NCI-H748 (cell line): Measurements from ENCODE around the gene AGBL1.

Experiments
- DNase-seq: peaks from one replicate; lab custom pipeline; 2025; ENCODE audit not compliant: unreplicated experiment; lab: John Stamatoyannopoulos, UW

AGBL1 gene

DNA sequence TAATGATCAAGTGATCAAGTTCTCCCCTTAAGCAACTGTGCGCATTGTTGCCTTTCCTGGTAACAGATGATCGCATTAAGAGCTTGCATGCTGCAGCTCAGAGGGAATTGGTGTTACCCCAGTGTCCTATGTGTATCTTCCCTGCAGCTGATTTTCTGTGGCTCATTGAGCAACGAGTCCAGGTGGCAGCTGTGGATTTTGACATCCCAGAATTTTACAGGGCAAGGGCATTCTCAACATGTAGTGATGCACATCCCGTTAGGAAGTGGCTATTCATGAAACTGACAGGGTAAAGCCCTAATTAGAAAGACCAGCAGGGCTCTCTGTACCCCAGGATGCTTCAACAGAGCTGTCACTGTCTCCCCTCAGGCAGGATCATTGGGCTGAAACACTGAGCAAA, 232.8 kb downstream of the AGBL1 start:
- no peak for DNase-seq

DNA sequence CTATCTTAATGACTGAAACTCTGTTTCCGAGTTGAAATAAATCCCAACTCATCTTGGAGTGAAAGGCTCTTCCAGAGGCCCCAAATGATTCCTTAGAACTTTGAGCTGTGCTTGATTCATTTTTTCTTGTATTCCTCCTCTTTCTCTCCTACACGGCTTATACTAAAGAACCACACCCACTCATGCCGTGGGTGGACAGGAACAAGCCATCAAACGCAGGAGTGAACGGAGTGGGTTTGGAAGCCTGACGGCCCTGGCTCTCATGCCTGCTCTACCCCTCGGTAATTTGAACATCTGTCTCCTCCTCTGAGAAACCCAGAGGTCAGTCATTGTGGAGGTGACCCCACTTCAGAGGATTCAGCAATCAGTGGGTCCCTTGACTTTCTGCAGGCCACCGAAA, 236.5 kb downstream of the AGBL1 start:
- DNase-seq: peak; percentile 0

DNA sequence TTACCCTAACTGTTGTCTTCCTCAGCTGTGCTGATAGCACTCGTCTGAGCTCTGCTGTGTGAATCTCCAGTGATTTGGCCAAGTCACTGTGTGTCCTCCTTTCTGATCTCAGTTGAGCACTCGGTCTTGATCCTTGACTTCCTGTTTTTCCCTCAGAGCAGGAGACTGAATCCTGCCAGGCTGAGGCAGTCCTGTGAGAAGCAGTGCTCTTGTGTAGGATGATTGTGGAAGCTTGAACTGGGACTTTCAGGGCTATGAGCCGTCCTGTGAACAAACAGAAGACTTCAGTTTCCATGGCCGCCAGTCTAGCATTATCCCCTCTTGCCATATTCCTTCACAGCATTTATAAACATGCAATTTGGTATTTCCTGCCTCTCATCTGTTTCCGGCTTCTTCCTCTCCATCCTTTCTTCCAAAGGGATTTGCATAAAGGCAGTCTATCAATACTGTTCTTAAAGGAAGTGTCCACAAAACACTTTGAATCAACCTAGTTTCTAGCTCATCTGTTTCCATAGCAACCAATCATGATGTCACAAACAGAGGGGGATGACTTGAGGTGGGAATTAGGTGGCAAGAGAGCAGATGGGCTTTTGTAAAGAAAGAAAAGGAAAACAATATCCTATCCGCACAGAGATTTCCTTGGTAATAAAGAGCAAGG, 237.2 kb downstream of the AGBL1 start:
- peak; percentile 72 for DNase-seq

DNA sequence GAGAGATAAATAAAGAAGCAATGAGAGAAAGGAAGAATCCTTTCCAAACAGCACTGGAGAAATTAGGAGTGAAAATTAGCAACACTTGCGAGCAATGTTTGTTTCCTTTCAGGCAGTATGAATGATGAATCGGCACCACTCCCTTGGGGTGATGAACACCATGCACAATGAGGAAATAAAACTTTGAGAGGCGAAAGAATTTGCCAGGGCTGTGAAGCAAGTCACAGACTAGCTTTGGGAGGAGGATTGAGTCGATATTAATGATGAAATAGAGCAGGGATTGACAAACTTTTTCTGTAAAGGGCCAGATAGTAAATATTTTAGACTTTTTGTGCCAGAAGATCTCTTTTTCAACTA, 237.7 kb downstream of the AGBL1 start:
- DNase-seq: no peak

DNA sequence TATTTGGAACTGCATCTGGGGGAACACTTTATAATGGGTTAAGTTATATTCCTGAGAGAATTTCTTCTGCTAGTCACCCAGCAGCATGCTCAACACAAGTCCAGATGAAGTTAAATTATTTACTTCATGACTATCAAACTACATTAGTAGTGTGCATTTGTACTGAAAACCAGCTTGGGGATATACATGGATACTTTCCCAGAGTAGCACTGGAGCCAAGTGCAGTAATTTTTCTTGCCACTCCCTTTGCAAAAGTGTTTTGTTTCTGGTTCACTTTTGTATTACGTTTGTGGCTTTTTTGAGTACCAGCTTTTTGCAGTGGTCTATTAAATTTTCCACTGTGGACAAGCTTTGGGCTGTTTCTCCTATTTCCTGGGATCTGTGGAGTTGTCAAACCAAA, 243.0 kb downstream of the AGBL1 start:
- no peak for DNase-seq

DNA sequence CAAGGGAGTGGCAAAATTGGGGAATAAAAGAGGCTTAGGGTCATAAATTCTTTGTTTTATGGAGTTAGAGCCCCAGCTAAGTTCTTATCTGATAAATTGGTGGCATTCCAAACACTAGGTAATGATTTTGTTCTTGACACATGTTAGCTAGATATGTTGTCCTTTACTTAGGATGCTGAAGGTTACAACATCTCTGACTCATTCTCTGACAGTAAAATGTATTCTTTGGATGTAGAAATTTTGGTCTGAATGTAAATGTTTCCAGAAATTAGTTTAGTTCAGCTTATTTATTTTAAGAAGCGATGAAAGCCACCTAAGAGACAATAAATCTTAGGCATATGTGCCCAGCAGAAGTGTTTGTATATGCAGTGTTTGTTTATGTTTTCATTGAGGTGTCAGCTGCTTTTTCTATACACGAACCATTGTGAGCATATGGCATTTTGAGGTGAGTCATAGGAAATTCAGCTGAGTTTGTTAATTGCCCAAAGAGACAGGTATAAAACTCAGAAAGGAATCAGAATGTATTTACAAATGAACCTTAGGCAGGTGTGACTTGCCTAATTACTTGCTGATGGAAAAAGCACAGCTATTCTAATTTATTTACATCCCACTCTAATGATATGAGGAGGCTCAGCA, 247.7 kb downstream of the AGBL1 start:
- DNase-seq: peak; percentile 74

DNA sequence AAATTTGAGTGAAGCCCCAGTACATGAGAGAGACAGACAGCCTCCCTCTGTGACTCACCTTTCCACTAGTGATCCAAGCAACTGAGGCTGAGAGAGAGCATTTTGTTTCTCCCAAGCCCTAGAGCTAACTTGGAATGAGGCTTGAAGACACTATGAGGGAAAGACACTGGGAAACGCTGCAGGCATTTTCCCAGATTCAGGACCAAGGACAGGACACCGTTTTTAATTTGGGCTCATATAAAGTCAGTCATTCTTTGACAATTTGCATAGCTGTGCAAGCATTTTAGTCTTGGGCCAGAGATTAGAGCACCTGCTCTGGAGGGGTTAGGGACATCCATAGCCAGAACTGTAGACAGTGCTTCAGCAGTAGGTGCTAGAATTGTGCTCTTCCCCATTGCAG, 249.0 kb downstream of the AGBL1 start:
- DNase-seq: no peak

DNA sequence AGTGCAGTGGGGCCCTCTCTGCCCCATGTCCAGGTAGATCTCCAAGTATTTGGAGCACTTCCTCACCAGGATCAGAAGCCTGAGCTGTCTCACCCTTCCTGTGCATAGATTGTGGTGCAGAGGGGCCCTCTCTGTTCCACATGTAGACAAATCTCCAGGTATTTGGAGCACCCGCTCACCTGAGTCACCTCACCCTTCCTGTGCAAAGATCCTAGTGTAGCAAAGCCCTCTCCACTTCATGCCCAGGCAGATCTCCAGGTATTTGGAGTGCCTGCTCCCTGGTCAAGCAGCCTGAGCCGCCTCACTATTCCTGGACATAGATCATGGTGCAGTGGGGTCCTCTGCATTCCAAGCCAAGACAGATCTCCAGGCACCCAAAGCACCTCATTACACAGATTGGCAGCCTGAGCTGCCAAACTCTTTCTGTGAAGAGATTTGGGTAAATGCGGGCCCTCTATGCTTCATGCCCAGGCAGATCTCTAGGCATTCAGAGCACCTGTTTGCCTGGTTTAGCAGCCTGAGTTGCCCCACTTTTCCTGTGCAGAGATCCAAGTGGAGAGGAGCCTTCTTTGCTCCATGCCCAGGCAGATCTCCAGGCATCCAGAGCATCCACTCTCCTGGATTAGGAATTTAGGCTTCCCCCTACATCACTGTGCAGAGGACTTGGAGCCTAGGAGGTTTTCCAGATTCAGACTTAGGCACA, 249.8 kb downstream of the AGBL1 start:
- DNase-seq: no peak

DNA sequence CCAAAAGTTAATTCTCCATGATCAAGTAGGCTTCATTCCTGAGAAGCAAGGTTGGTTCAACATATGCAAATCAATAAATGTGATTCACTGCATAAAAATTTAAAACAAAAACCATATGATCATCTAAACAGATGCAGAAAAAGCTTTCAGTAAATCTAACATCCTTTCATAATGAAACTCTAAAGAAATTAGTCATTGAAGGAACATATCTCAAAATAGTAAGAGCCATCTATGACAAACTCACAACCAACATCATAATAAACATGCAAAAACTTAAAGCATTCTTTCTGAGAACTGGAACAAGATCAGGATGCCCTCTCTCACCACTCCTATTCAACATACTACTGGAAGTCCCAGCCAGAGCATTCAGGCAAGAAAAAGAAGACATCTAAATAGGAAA, 254.1 kb downstream of the AGBL1 start:
- no peak for DNase-seq

DNA sequence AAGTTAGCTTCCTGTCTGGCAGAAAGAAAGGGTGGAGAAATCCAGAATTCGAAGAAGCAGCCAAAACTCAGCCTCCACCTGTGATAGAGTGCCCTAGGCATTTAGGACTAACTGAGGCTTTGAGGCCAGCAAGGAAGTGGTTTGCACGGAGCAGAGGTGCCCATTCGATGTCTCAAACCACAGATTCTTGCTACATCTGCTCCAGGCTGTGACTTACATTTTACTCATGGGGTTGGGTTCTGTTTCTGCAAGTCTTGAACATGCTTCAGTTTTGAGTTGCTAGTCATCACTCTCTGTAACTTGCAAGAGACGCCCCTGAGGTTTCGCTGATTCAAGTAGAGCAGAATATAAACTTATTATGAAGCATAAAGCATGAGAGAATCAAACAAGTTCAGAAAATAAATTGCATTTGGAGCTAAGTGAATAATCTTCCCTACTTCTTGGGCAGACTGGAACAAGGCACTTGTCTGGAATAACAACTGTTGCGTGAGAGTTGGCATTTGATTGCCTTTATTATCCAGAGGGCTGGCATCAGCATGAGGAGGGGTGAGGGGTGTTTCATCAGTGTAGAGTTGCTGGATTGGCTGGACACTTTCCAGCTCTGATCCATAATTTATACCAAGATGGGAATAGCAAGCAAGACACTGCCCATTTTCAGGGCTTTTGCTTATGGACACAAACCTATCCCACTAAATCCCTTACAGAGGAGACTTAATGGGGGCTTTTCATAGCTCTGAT, 256.5 kb downstream of the AGBL1 start:
- DNase-seq: no peak

DNA sequence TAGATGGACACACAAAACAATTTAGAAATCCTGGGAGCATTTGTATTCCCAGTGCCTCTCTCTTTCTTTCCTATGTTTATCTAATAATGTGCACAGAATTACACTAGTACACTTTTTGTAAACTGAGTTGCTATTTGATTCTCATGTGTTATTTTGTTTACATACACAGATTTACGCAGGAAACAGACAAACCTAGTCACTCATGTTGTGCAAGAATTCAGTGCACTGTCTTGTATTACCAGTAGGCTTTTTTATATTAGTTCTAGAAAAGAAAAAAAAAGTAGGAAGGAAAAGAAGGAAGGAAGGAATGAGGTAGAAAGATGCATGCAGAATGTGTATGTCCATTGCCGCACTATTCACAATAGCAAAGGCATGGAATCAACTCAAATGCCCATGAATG, 257.4 kb downstream of the AGBL1 start:
- DNase-seq: no peak

DNA sequence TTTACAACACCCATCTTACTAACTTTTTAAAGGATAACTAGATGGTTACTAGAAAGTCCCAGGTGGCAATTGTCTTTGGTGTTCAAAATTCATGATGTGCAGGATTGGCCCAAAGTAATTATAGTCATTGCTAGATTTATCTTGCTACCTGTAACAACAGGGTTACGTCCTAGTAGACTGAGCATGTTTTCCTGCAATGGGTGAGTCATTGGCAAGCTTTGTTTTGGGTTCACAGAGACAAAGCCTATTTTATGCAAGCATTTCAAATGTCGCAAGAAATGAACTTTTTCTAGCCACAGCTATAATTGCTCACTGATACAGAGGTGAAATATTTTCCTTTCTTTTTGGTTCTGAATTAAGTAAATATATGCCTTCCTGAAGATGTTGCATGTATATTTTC, 267.6 kb downstream of the AGBL1 start:
- no peak for DNase-seq

DNA sequence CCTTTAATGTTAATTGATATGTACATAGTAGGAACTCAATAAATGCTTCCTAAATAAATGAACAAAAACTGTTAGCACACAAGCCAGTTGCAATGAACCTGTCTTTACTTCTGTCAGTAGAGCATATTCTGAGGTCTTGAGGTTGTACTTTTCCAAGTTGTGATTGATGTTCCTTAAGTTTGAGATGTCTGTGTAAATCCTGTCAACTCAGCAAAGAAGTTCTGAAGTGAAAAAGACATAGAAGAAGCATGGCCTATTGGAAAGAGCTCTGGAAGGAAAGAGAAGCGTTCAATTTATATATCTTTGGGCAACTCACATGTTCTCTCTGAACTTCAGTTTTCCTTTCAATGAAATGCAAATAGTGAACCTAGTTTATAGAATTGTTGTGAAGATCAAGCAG, 269.9 kb downstream of the AGBL1 start:
- DNase-seq: no peak

DNA sequence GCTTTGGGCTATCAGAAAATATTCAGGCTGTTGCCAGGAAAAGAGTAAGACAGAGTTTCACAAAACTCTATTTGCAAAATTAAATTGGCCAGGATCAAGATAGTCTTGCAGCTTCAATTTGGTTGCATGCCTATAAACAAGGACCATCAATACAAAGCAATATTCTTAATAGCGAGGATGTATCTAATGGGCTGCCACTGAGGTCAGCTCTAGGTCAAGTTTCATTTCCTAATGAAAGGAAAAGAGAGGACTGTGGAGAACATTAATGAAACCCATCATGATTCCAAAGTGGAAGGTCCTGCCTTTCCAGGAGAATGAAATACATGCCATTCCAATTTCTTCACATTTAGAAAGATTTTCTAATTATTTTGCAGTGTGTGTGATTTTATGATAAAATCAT, 273.5 kb downstream of the AGBL1 start:
- DNase-seq: no peak

DNA sequence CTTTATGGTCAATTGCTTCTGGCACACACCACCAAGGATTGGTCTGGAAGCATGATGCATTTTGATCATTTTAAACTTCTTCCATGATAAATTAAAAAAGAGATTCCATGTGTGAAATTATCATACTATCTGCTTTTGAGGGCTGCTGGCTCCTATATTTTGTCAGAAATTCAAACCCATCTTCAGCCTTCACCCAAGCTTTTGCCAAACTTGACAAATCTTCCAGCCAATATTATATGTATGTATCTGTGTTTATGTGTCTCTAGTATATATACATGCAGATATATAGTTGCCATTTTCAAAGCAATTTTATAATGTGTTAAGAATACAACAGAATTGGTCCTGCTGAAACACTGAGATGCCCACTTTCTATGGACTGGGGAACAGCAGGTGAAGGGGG, 275.7 kb downstream of the AGBL1 start:
- DNase-seq: no peak

DNA sequence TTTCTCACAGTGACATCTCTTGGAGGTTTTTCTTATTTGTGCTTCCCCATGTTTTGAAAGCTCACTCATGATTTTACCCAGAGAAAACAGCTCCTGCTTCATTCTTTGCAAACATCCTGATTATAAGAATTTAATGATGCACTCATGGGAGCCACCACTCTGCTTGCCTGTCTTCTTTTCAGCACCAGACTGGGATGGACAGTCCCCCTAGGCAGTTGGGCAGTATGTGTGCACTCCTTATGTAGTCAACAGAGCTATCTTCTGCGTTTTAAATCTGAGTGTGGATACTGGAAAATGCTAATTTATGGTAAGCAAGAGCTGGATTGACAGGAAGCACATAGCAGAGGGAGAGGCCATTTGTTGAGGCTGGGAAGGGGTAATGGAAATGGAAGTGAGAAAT, 276.1 kb downstream of the AGBL1 start:
- DNase-seq: no peak

DNA sequence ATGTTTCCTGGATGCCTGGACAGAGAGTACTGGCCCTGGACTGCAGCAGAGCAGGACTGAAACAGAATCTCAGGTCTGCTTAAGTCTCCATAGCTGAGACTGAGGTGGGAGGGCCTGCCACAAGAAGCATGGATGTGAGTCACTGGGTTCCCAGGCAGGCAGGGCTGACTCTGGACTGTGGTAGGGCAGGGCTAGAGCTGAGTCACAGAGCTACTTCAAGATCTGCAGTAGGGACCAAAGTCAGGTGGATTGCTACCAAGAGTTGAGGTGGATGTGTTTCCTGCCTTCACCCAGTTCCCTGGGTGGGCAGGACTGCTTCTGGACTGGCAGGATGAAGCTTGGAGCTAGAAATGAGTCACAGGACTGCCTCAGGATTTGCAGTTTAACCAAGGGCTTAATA, 282.9 kb downstream of the AGBL1 start:
- DNase-seq: no peak

DNA sequence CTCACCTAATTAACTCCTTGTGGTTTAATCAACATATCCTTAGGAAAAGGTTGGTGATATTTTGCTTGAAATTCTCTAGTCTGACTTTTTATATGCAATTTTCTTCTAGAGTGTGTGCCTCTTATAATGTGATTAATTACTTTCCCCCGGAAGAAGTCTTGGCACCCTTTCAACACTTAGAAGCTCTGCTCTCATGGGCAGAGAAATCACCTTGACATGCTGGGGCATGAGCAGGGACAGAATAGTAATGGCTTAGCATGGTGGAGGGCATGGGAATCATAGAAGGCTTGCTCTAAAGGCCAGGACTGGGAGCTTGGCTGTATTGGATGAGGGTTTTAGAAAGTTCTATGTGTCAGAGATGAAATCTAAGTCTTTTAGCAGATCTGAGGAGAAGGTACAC, 293.5 kb downstream of the AGBL1 start:
- DNase-seq: peak; percentile 3

DNA sequence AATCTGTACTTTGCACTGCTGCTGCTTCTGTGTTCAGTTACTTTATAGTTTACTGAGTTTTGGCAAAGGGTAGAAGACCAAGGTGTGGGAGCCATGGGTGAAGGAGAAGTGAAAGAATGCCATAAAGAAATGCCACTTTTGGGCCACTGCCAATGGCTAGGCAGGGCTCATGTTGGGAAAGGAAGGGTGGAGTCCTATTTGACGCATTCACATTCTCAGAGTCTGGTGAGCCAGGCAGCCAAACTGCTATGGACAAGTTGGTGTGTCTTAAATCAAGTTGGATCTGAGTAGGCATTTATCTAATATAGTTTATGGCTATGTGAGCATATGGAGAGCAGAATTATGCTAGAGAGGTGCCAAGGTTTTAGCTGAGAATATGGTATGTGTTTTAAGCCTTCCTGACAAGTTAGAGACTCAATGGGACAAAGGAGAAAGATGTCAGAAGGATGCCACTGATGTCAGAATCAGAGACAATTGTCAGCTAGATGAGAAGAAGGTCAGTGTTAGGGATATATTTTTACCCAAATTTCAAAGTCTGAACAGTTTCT, 296.1 kb downstream of the AGBL1 start:
- no peak for DNase-seq

DNA sequence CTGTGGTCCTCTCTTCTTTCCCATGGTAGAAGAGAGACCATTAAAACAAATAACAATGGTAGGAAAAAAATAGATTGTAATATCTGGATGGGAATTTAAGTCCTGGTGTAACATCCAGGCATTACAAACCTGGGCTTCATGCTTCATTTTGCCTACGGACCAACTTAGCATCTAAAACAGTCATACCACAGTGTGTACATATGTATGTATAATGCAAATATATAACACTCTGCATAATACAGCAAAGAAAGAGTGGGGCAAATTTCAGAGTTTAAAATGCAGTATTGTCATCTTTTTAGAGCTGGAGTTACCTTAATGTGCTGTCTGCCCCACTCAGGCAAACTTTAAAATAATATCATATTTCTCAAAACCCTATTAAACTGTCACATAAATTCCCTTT, 298.2 kb downstream of the AGBL1 start:
- no peak for DNase-seq

DNA sequence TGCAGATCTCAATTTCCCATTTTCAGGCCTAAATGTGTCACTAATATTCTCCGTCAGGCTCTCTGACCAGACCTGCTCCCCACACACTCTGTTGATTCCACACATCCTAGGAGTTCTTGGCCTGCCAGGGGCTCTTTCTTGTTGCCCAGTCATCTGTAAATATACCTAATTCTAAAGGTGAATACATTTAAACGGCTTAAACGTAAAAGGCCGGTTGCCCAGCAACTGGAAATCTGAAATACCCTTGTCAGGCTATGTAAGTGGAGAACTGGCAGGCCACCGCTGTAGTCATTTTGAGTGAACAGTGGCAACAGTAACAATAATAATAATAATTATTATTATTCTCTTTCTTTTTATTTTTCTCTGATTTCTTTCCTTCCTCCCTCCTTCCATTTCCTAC, 302.7 kb downstream of the AGBL1 start:
- DNase-seq: peak; percentile 83

DNA sequence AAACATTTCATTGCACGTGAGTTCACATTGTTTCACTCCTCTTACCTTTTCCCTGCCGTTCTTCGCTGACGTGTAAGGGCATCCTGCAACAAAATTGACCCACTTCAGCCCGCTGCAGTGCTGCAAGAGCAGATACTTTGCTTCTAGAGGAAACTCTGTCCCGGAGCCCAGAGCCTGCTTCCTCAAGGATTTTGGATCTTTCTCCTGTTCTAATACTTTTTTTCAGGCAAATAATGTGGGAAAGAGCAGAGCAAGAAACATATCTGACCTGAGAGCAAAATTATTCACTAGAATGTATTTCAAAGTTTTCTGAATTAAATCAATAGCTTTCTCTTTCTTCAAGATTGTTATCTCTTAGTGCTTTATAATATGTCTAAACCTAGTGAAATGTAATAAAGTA, 303.9 kb downstream of the AGBL1 start:
- no peak for DNase-seq
